K562 (cell line): ENCODE results near the gene KRT81. TPM values are rescaled to one million over a fixed set of nuclear protein-coding genes. Genes with fewer than 3 reads are reported as not detected.
A peak's percentile ranks its signal among the peaks of the same experiment; 100 is the strongest.

ENCODE experiments used
- ATAC-seq: fragments of 200-7000 bp; cut with Tn5 transposase; 3 replicates; pipeline ENCODE4 v1.9.1; 2020; ENCODE audit warnings: moderate library complexity
- BruUV-seq: library from RNA; stranded (reverse); fragments of 400-500 nt; replicated peaks from 2 replicates; lab custom pipeline; 2021; lab: Mats Ljungman, UMichigan
- CTCF ChIA-PET: fragments of 300-600 bp; formaldehyde crosslinking; extraction: SDS; loops from one replicate; lab custom pipeline; 2021; ENCODE audit warnings: low intra/inter-chr PET ratio; lab: Yijun Ruan, JAX
- POLR2A ChIA-PET: fragments of 300-600, 350-650 bp; sonication (Branson Sonifier 250); formaldehyde crosslinking; extraction: SDS; loops from one replicate; lab custom pipeline; 2021; ENCODE audit warnings: antibody characterized with exemption, inconsistent platforms; lab: Yijun Ruan, JAX
- DNase-seq, 4 experiments: peaks; one replicate each; pipeline versions ENCODE4 v3.0.0 to v3.0.0-alpha.2; 2011 to 2018; ENCODE audit warnings: low spot score in 3 of 4, mixed read lengths in 3 of 4; ENCODE audit errors: extremely low read depth in 1 of 4
- FAIRE-seq: peaks from 2 replicates; lab custom pipeline; 2011; peaks lifted over from hg19 to GRCh38; lab: Jason Lieb, UNC
- H2AFZ ChIP-seq: 2 replicates; pipeline ENCODE4 v1.6.0; 2011; ENCODE audit warnings: low read depth, low read length, control low read depth, inconsistent platforms
- H3K27ac ChIP-seq: fragments of 200-600 bp; 3 replicates; pipeline ENCODE4 v1.8.0; 2011; ENCODE audit warnings: low read depth, mild to moderate bottlenecking, control low read depth, inconsistent platforms, low read length, moderate library complexity, mixed read lengths; ENCODE audit errors: extremely low read depth
- H3K27me3 ChIP-seq, 2 experiments: fragments of 300-600 bp in 1 of 2; 2 replicates in 1 of 2; 3 replicates in 1 of 2; pipeline versions ENCODE4 v1.6.0 to v1.8.0; 2011; ENCODE audit warnings: inconsistent platforms in 2 of 2, low read length in 2 of 2, mild to moderate bottlenecking in 1 of 2, mixed read lengths in 1 of 2, moderate library complexity in 1 of 2; ENCODE audit not compliant: control insufficient read depth in 2 of 2, insufficient read depth in 2 of 2
- H3K36me3 ChIP-seq: fragments of 300-600 bp; 3 replicates; pipeline ENCODE4 v1.8.0; 2011; ENCODE audit warnings: mild to moderate bottlenecking, low read length, inconsistent platforms; ENCODE audit not compliant: control insufficient read depth, insufficient read depth
- H3K4me1 ChIP-seq, 2 experiments: fragments of 200-600 bp in 1 of 2; replicated peaks in 1 of 2; 2 replicates in 1 of 2; 3 replicates in 1 of 2; pipeline versions ENCODE4 v1.5.1 to v1.8.0; 2011; ENCODE audit warnings: inconsistent platforms in 2 of 2, low read length in 2 of 2, mild to moderate bottlenecking in 1 of 2, mixed read lengths in 1 of 2, moderate library complexity in 1 of 2; ENCODE audit not compliant: control insufficient read depth in 2 of 2, insufficient read depth in 2 of 2
- H3K4me2 ChIP-seq: 2 replicates; pipeline ENCODE4 v1.6.1; 2011; ENCODE audit warnings: low read length, control low read depth, inconsistent platforms, mixed read lengths; ENCODE audit not compliant: insufficient read depth
- H3K4me3 ChIP-seq: fragments of 200-600 bp; sonication (generic), shearing (Covaris generic); 2 replicates; pipeline ENCODE4 v1.5.1; 2016; ENCODE audit warnings: control low read depth, inconsistent platforms
- H3K79me2 ChIP-seq: fragments of 200-600 bp; 3 replicates; pipeline ENCODE4 v1.8.0; 2011; ENCODE audit warnings: low read length, inconsistent platforms; ENCODE audit not compliant: control insufficient read depth, insufficient read depth
- H3K9ac ChIP-seq, 2 experiments: 2 replicates each; pipeline versions ENCODE4 v1.6.0 to v1.6.1; 2011; ENCODE audit warnings: low read depth in 2 of 2, low read length in 2 of 2, control low read depth in 1 of 2, inconsistent platforms in 1 of 2, mild to moderate bottlenecking in 1 of 2, mixed read lengths in 1 of 2; ENCODE audit not compliant: insufficient read depth in 1 of 2
- H3K9me1 ChIP-seq: one replicate; pipeline ENCODE4 v1.6.0; 2011; ENCODE audit warnings: inconsistent platforms, mild to moderate bottlenecking, low read length, moderate library complexity; ENCODE audit not compliant: control insufficient read depth, insufficient read depth
- H3K9me3 ChIP-seq: replicated peaks from 2 replicates; pipeline ENCODE4 v1.5.1; 2011; ENCODE audit warnings: low read depth, low read length, inconsistent platforms; ENCODE audit not compliant: control insufficient read depth, insufficient read depth
- H4K20me1 ChIP-seq: replicated peaks from 2 replicates; pipeline ENCODE4 v1.6.1; 2011; ENCODE audit warnings: low read length, inconsistent platforms, mixed read lengths; ENCODE audit not compliant: control insufficient read depth, insufficient read depth
- ATF7 ChIP-seq: fragments of 450-650 bp; IDR thresholded peaks from 2 replicates; pipeline ENCODE4 v1.7.1; 2014; ENCODE audit warnings: mild to moderate bottlenecking, moderate library complexity
- ESRRA ChIP-seq: fragments of 450-650 bp; IDR thresholded peaks from 2 replicates; pipeline ENCODE4 v1.6.1; 2014; ENCODE audit warnings: low read depth, mild to moderate bottlenecking, moderate library complexity, borderline replicate concordance
- FOSL1 ChIP-seq: fragments of 200-800 bp; sonication (Bioruptor generic); conservative IDR thresholded peaks from 2 replicates; pipeline ENCODE4 v1.6.1; 2016; ENCODE audit warnings: missing genetic modification characterization, missing compliant biosample characterization
- MAFG ChIP-seq: fragments of 450-650 bp; conservative IDR thresholded peaks from 2 replicates; pipeline ENCODE4 v1.6.1; 2016; ENCODE audit warnings: missing genetic modification characterization, missing compliant biosample characterization
- NFE2 ChIP-seq: IDR thresholded peaks from 2 replicates; pipeline ENCODE4 v1.6.1; 2014; ENCODE audit warnings: antibody characterized with exemption, low read depth
- NFE2L1 ChIP-seq: fragments of 450-650 bp; IDR thresholded peaks from 2 replicates; pipeline ENCODE4 v1.6.1; 2016; ENCODE audit warnings: missing genetic modification characterization, low read depth, mild to moderate bottlenecking, missing compliant biosample characterization, moderate library complexity, borderline replicate concordance
- SRSF3 ChIP-seq: fragments of 200-400 bp; formaldehyde crosslinking; IDR thresholded peaks from 2 replicates; pipeline ENCODE4 v1.6.1; 2016; ENCODE audit warnings: mild to moderate bottlenecking, low read length, moderate library complexity; ENCODE audit not compliant: insufficient read depth
- TARDBP ChIP-seq: fragments of 450-650 bp; IDR thresholded peaks from 2 replicates; pipeline ENCODE4 v1.6.1; 2016
- ZNF175 ChIP-seq: fragments of 200-800 bp; sonication (Bioruptor generic); IDR thresholded peaks from 2 replicates; pipeline ENCODE4 v1.6.1; 2016; ENCODE audit warnings: low read depth, mild to moderate bottlenecking, missing genetic modification characterization, missing compliant biosample characterization
- ZNF316 ChIP-seq: fragments of 450-650 bp; IDR thresholded peaks from 2 replicates; pipeline ENCODE4 v1.6.1; 2016
- ZNF431 ChIP-seq: sonication (generic); formaldehyde crosslinking; IDR thresholded peaks from 2 replicates; pipeline ENCODE4 v1.8.0; 2022; ENCODE audit warnings: mild to moderate bottlenecking, missing genetic modification reagents
- ZNF668 ChIP-seq: fragments of 250-450 bp; sonication (Bioruptor Pico); IDR thresholded peaks from 2 replicates; pipeline ENCODE4 v1.8.0; 2022; ENCODE audit warnings: mild to moderate bottlenecking, inconsistent platforms
- ZNF717 ChIP-seq: fragments of 250-450 bp; sonication (Bioruptor Pico); IDR thresholded peaks from 2 replicates; pipeline ENCODE4 v1.5.0; 2021
- WGBS: fragments of 100-300 bp; shearing (Covaris generic); methylation state at CpG from one replicate; pipeline ENCODE4 v1.1.6; 2016; ENCODE audit warnings: low coverage, mixed read lengths; ENCODE audit not compliant: insufficient coverage; ENCODE audit errors: missing lambda C conversion rate; 5-methylcytosine and 5-hydroxymethylcytosine counted together
- in situ Hi-C: fragments of 300-500 bp; cut with MboI; formaldehyde crosslinking; loops from 4 replicates; pipeline ENCODE4 v1.15.0; 2018; ENCODE audit warnings: inconsistent platforms, mixed read lengths
- intact Hi-C: fragments of 100-400 bp; cut with micrococcal nuclease; formaldehyde crosslinking; loops from 2 replicates; pipeline ENCODE4 v1.14.2; 2022
- polyA plus RNA-seq, 8 experiments: library from polyadenylated mRNA; depleted of rRNA in 4 of 8; stranded (reverse) in 5 of 8; unstranded in 3 of 8; fragments of >200 nt; fragmentation: Nextera tagmentation in 2 of 8; fragmentation: Illumina TruSeq in 1 of 8; extraction: Ambion mirVana in 2 of 8; extraction: Trizol in 1 of 8; gene quantifications; 2 replicates each; pipeline versions ENCODE4 v1.2.1 to v1.2.3, GENCODE V29; 2011 to 2014; ENCODE audit warnings: inconsistent platforms in 1 of 8, missing spikeins in 1 of 8
- total RNA-seq, 7 experiments: library from RNA; depleted of rRNA in 6 of 7; stranded (reverse); fragments of >200 nt in 6 of 7; fragmentation: Illumina TruSeq in 2 of 7; extraction: Trizol in 2 of 7; gene quantifications; 2 replicates each; pipeline versions ENCODE4 v1.2.1 to v1.2.3, GENCODE V29; 2011 to 2021; ENCODE audit warnings: low replicate concordance in 1 of 7
- TF ChIP-seq, protein P1 (sequence below): IDR thresholded peaks from 3 replicates; pipeline ENCODE4 v1.6.1; 2011; ENCODE audit warnings: borderline replicate concordance, mild to moderate bottlenecking, moderate library complexity; ENCODE audit not compliant: insufficient read length; ENCODE audit errors: extremely low read depth
- TF ChIP-seq, protein P2 (sequence below): fragments of 450-650 bp; conservative IDR thresholded peaks from 2 replicates; pipeline ENCODE4 v1.6.1; 2016; ENCODE audit warnings: missing genetic modification characterization, low read depth, mild to moderate bottlenecking, missing compliant biosample characterization, moderate library complexity
- TF ChIP-seq, protein P3 (sequence below): fragments of 450-650 bp; conservative IDR thresholded peaks from 2 replicates; pipeline ENCODE4 v1.6.1; 2016; ENCODE audit warnings: missing genetic modification characterization, low read depth, mild to moderate bottlenecking, control low read depth, missing compliant biosample characterization
- TF ChIP-seq, protein P4 (sequence below): sonication (generic); formaldehyde crosslinking; IDR thresholded peaks from 2 replicates; pipeline ENCODE4 v1.9.0; 2022; ENCODE audit warnings: mild to moderate bottlenecking, missing genetic modification reagents

The KRT81 gene
- total and polyA plus RNA-seq, 9 of the 15 experiments (the other 6 are each of a cell fraction or from before 2014, with no cell fraction given): 0.27 TPM; not detected in 8

DNA sequence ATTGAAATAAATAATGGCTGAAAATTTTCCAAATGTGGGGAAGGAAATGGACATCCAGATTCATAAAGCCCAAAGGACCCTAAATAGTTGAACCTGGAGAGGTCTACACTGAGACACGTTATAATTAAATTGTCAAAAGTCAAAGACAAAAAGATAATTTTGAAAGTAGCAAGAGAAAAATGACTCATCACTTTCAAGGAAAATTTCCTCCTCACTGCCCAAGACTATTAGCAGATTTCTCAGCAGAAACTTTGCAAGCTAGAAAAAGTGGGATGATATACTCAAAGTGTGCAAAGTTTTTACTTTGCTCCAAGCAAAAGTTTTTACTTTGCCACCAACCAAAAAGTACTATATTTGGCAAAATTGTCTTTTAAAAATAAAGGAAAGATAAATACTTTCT lies 45.7 kb upstream of the KRT81 start:
- H3K27me3 ChIP-seq: peaks cover 0 to 25% of the 10 kb centered on the region in 2 experiments; a peak in 2 of 5 replicates
- no peaks in the 10 kb centered on the region for H3K9me3 ChIP-seq
- no peaks in the 10 kb centered on the region for H3K9me1 ChIP-seq
- no peaks in the 10 kb centered on the region for H3K4me1 ChIP-seq
- no peak overlapping the region for H2AFZ ChIP-seq
- ChIA-PET CTCF (no interaction called here), POLR2A (interaction anchor here (1.3 kb wide), 1 partner anchor 9 kb away, joined by 3 read pairs; no protein-coding TSS in a partner anchor)
- intact Hi-C loops: no loop called here
- H3K36me3 ChIP-seq: no peaks in the 10 kb centered on the region
- H3K4me3 ChIP-seq: no peak overlapping the region
- no peak overlapping the region for H3K4me2 ChIP-seq
- WGBS: 0% methylated on average over 1 of the region's 1 CpG
- FAIRE-seq (no peak), DNase-seq (no peak), ATAC-seq (no peak)
- in situ Hi-C loops: no loop called here
- no peak overlapping the region for H3K9ac ChIP-seq
- H3K27ac ChIP-seq: no peak overlapping the region
- no peaks in the 10 kb centered on the region for H4K20me1 ChIP-seq
- no TSS peak for BruUV-seq
- H3K79me2 ChIP-seq: no peaks in the 10 kb centered on the region
- TF ChIP-seq ZNF316 (peak; percentile 50), TARDBP (no peak), ZNF431 (no peak), NFE2 (peak; percentile 61), ZNF175 (CRISPR knock-in tag) (no peak), NFE2L1 (tag) (0 out of 2 replicates have a peak, but pooled peaks have one; percentile 26), ATF7 (no peak), ZNF668 (no peak), FOSL1 (0 out of 2 replicates have a peak, but pooled peaks have one; percentile 12), MAFG (peak; percentile 71), SRSF3 (no peak), ZNF717 (CRISPR knock-in tag) (no peak), ESRRA (no peak)
- TF ChIP-seq, protein P1, sequence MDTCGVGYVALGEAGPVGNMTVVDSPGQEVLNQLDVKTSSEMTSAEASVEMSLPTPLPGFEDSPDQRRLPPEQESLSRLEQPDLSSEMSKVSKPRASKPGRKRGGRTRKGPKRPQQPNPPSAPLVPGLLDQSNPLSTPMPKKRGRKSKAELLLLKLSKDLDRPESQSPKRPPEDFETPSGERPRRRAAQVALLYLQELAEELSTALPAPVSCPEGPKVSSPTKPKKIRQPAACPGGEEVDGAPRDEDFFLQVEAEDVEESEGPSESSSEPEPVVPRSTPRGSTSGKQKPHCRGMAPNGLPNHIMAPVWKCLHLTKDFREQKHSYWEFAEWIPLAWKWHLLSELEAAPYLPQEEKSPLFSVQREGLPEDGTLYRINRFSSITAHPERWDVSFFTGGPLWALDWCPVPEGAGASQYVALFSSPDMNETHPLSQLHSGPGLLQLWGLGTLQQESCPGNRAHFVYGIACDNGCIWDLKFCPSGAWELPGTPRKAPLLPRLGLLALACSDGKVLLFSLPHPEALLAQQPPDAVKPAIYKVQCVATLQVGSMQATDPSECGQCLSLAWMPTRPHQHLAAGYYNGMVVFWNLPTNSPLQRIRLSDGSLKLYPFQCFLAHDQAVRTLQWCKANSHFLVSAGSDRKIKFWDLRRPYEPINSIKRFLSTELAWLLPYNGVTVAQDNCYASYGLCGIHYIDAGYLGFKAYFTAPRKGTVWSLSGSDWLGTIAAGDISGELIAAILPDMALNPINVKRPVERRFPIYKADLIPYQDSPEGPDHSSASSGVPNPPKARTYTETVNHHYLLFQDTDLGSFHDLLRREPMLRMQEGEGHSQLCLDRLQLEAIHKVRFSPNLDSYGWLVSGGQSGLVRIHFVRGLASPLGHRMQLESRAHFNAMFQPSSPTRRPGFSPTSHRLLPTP: no peak
- TF ChIP-seq, protein P2, sequence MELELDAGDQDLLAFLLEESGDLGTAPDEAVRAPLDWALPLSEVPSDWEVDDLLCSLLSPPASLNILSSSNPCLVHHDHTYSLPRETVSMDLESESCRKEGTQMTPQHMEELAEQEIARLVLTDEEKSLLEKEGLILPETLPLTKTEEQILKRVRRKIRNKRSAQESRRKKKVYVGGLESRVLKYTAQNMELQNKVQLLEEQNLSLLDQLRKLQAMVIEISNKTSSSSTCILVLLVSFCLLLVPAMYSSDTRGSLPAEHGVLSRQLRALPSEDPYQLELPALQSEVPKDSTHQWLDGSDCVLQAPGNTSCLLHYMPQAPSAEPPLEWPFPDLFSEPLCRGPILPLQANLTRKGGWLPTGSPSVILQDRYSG: no peak
- TF ChIP-seq, protein P3, sequence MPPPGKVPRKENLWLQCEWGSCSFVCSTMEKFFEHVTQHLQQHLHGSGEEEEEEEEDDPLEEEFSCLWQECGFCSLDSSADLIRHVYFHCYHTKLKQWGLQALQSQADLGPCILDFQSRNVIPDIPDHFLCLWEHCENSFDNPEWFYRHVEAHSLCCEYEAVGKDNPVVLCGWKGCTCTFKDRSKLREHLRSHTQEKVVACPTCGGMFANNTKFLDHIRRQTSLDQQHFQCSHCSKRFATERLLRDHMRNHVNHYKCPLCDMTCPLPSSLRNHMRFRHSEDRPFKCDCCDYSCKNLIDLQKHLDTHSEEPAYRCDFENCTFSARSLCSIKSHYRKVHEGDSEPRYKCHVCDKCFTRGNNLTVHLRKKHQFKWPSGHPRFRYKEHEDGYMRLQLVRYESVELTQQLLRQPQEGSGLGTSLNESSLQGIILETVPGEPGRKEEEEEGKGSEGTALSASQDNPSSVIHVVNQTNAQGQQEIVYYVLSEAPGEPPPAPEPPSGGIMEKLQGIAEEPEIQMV: no peak
- TF ChIP-seq, protein P4, sequence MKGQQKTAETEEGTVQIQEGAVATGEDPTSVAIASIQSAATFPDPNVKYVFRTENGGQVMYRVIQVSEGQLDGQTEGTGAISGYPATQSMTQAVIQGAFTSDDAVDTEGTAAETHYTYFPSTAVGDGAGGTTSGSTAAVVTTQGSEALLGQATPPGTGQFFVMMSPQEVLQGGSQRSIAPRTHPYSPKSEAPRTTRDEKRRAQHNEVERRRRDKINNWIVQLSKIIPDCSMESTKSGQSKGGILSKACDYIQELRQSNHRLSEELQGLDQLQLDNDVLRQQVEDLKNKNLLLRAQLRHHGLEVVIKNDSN: no peak
